K562 (cell line): ENCODE measurements around the gene ADRA1B. TPM values are rescaled to one million over a fixed set of nuclear protein-coding genes. Genes with fewer than 3 reads are reported as not detected.

ENCODE experiments used
- PHTF2 ChIP-seq: fragments of 250-450 bp; sonication (Bioruptor Pico); IDR thresholded peaks from 2 replicates; pipeline ENCODE4 v1.5.0; 2021; ENCODE audit warnings: mild to moderate bottlenecking
- RBM25 ChIP-seq: fragments of 200-400 bp; formaldehyde crosslinking; IDR thresholded peaks from 2 replicates; pipeline ENCODE4 v1.6.1; 2018; ENCODE audit warnings: low read length, low read depth, moderate library complexity; ENCODE audit not compliant: severe bottlenecking
- REST ChIP-seq, 2 experiments: fragments of 450-650 bp; formaldehyde crosslinking in 1 of 2; IDR thresholded peaks; 2 replicates each; pipeline versions ENCODE4 v1.4.0 to v1.6.1; 2014 to 2020; ENCODE audit warnings: mild to moderate bottlenecking in 2 of 2, borderline replicate concordance in 1 of 2, low read depth in 1 of 2
- ZNF277 ChIP-seq: fragments of 250-450 bp; sonication (Bioruptor Pico); IDR thresholded peaks from 2 replicates; pipeline ENCODE4 v1.8.0; 2022; ENCODE audit warnings: inconsistent platforms, mild to moderate bottlenecking, moderate library complexity, borderline replicate concordance
- polyA plus RNA-seq, 8 experiments: library from polyadenylated mRNA; depleted of rRNA in 4 of 8; stranded (reverse) in 5 of 8; unstranded in 3 of 8; fragments of >200 nt; fragmentation: Nextera tagmentation in 2 of 8; fragmentation: Illumina TruSeq in 1 of 8; extraction: Ambion mirVana in 2 of 8; extraction: Trizol in 1 of 8; gene quantifications; 2 replicates each; pipeline versions ENCODE4 v1.2.1 to v1.2.3, GENCODE V29; 2011 to 2014; ENCODE audit warnings: inconsistent platforms in 1 of 8, missing spikeins in 1 of 8
- total RNA-seq, 7 experiments: library from RNA; depleted of rRNA in 6 of 7; stranded (reverse); fragments of >200 nt in 6 of 7; fragmentation: Illumina TruSeq in 2 of 7; extraction: Trizol in 2 of 7; gene quantifications; 2 replicates each; pipeline versions ENCODE4 v1.2.1 to v1.2.3, GENCODE V29; 2011 to 2021; ENCODE audit warnings: low replicate concordance in 1 of 7

Gene ADRA1B
- total and polyA plus RNA-seq, 9 of the 15 experiments (the other 6 are each of a cell fraction or from before 2014, with no cell fraction given), result not detected

GRCh38 chr5:159888860-159889259 is 27.4 kb upstream of the ADRA1B start (continued):
- no peak for TF ChIP-seq REST (IDR thresholded peaks at IDR 0.05; ENCODE audit: borderline replicate concordance)
- TF ChIP-seq REST (CRISPR knock-in tag; IDR thresholded peaks at IDR 0.05; ENCODE audit: low read depth), result no peak
- TF ChIP-seq ZNF277 (CRISPR knock-in tag), result no peak
- TF ChIP-seq PHTF2 (CRISPR knock-in tag), result no peak
- no peak for TF ChIP-seq RBM25
